ENCODE measurements around the gene SERAC1.
"Not testable (repeated sequence)": the region's sequence is repeated elsewhere in the genome, so short reads cannot be mapped to it uniquely, and the experiment has no call there.

Gene SERAC1

GRCh38 chr6:158168040-158168289 is at the start of gene SERAC1:
SERAC1 (minus strand) TSS chr6:158168262; CDS start chr6:158158363, 9,899 bp downstream.
- no peak for DNase-seq (ENCODE audit: low read depth, low spot score)

GRCh38 chr6:158213925-158214674 is 46.0 kb upstream of the SERAC1 start:
- peak; percentile 72 for DNase-seq (ENCODE audit: low read depth, low spot score)

- DNase-seq (ENCODE audit: low read depth, low spot score), result no peak
Measured at GRCh38 chr6:158211273-158212055, 43.4 kb upstream of the SERAC1 start.

- not testable (repeated sequence) for DNase-seq (ENCODE audit: low read depth, low spot score)
Measured at GRCh38 chr6:158209582-158210333, 41.7 kb upstream of the SERAC1 start.

- DNase-seq (ENCODE audit: low read depth, low spot score), result not testable (repeated sequence)
Measured at GRCh38 chr6:158208226-158209030, 40.4 kb upstream of the SERAC1 start.

- no peak for DNase-seq (ENCODE audit: low read depth, low spot score)
Measured at GRCh38 chr6:158207422-158207788, 39.3 kb upstream of the SERAC1 start.

- no peak for DNase-seq (ENCODE audit: low read depth, low spot score)
Measured at GRCh38 chr6:158206740-158207421, 38.8 kb upstream of the SERAC1 start.

- DNase-seq (ENCODE audit: low read depth, low spot score), result peak; percentile 56
Measured at GRCh38 chr6:158205169-158205944, 37.3 kb upstream of the SERAC1 start.

- DNase-seq (ENCODE audit: low read depth, low spot score), result no peak
Measured at GRCh38 chr6:158198461-158198860, 30.4 kb upstream of the SERAC1 start.

- DNase-seq (ENCODE audit: low read depth, low spot score), result peak; percentile 49
Measured at GRCh38 chr6:158194487-158195280, 26.6 kb upstream of the SERAC1 start.

GRCh38 chr6:158191761-158192160 is 23.7 kb upstream of the SERAC1 start:
- no peak for DNase-seq (ENCODE audit: low read depth, low spot score)

- DNase-seq (ENCODE audit: low read depth, low spot score), result no peak
Measured at GRCh38 chr6:158191032-158191431, 23.0 kb upstream of the SERAC1 start.

GRCh38 chr6:158188591-158188990 is 20.5 kb upstream of the SERAC1 start:
- no peak for DNase-seq (ENCODE audit: low read depth, low spot score)

- no peak for DNase-seq (ENCODE audit: low read depth, low spot score)
Measured at GRCh38 chr6:158185729-158186456, 17.8 kb upstream of the SERAC1 start.

GRCh38 chr6:158184608-158185007 is 16.5 kb upstream of the SERAC1 start:
- no peak for DNase-seq (ENCODE audit: low read depth, low spot score)

GRCh38 chr6:158183174-158183972 is 15.3 kb upstream of the SERAC1 start:
- peak; percentile 89 for DNase-seq (ENCODE audit: low read depth, low spot score)

GRCh38 chr6:158177712-158178111 is 9.7 kb upstream of the SERAC1 start:
- not testable (repeated sequence) for DNase-seq (ENCODE audit: low read depth, low spot score)

- DNase-seq (ENCODE audit: low read depth, low spot score), result no peak
Measured at GRCh38 chr6:158175111-158175510, 7.0 kb upstream of the SERAC1 start.
